Sigmoid colon (tissue), 7 donors: ENCODE results near the gene MMS19. TPM values are rescaled to one million over a fixed set of nuclear protein-coding genes. Genes with fewer than 3 reads are reported as not detected.
A peak's percentile ranks its signal among the peaks of the same experiment; 100 is the strongest.

ENCODE experiments used
- DNase-seq: peaks from one replicate; pipeline ENCODE4 v3.0.0-alpha.2; 2019
- H3K27ac ChIP-seq, 4 donors: fragments of 200-600 bp; sonication (generic); one replicate each; pipeline ENCODE4 v1.5.1; 2016 to 2019; ENCODE audit warnings: mild to moderate bottlenecking in 1 of 4
- H3K27me3 ChIP-seq, 3 donors: fragments of 200-600 bp; sonication (generic); one replicate each; pipeline ENCODE4 v1.5.1; 2019; ENCODE audit warnings: mild to moderate bottlenecking in 1 of 3
- H3K36me3 ChIP-seq, 4 donors: fragments of 200-600 bp; sonication (generic); one replicate each; pipeline ENCODE4 v1.5.1; 2016 to 2019
- H3K4me1 ChIP-seq, 4 donors: fragments of 200-600 bp; sonication (generic); one replicate each; pipeline ENCODE4 v1.5.1; 2017 to 2019
- H3K4me3 ChIP-seq, 4 donors: fragments of 200-600 bp; sonication (generic); one replicate each; pipeline ENCODE4 v1.5.1; 2017 to 2019; ENCODE audit warnings: mild to moderate bottlenecking in 2 of 4, moderate library complexity in 1 of 4
- H3K9me3 ChIP-seq, 4 donors: fragments of 200-600 bp in 3 of 4; sonication (generic) in 3 of 4; one replicate each; pipeline versions ENCODE4 v1.5.1 to v1.6.1; 2013 to 2019
- CTCF ChIP-seq, 4 experiments: fragments of 450-650 bp in 3 of 4; fragments of 200-600 bp in 1 of 4; IDR thresholded peaks; one replicate each; pipeline ENCODE4 v1.5.1; 2016 to 2019; ENCODE audit warnings: antibody characterized with exemption in 4 of 4, mild to moderate bottlenecking in 3 of 4, moderate library complexity in 2 of 4
- EP300 ChIP-seq, 4 donors: sonication (generic); formaldehyde crosslinking; IDR thresholded peaks; one replicate each; pipeline ENCODE4 v1.6.1; 2017; ENCODE audit warnings: antibody characterized with exemption in 4 of 4
- POLR2A ChIP-seq, 2 donors: fragments of 450-650 bp; IDR thresholded peaks; one replicate each; pipeline ENCODE4 v1.6.1; 2016; ENCODE audit warnings: antibody characterized with exemption in 2 of 2, mild to moderate bottlenecking in 2 of 2, moderate library complexity in 2 of 2
- POLR2AphosphoS5 ChIP-seq, 4 donors: sonication (generic); formaldehyde crosslinking; IDR thresholded peaks; one replicate each; pipeline ENCODE4 v1.6.1; 2017; ENCODE audit warnings: antibody characterized with exemption in 4 of 4
- WGBS, 2 donors: extraction: QIAGEN DNeasy Blood & Tissue Kit; methylation state at CpG; one replicate each; pipeline ENCODE4 v1.1.7; 2013; 5-methylcytosine and 5-hydroxymethylcytosine counted together
- intact Hi-C: fragments of 100-400 bp; cut with DNase I; formaldehyde crosslinking; loops from one replicate; pipeline ENCODE4 v1.15.1; 2023
- polyA plus RNA-seq, 3 donors: library from polyadenylated mRNA; stranded (reverse); fragments of 200-250 nt; gene quantifications; one replicate each; pipeline ENCODE4 v1.2.3, GENCODE V29; 2013
- total RNA-seq, 4 donors: library from RNA; depleted of rRNA; stranded (reverse); fragments of >200 nt; gene quantifications; one replicate each; pipeline ENCODE4 v1.1.0, GENCODE V29; 2016
- donor health status: healthy with polysubstance abuse.
- donor health status: Bipolar disorder and iron deficiency.
- donor health status: healthy.

MMS19 gene
- total and polyA plus RNA-seq, 7 donors: 29.4 to 79.8 (median 48.9) TPM

DNA sequence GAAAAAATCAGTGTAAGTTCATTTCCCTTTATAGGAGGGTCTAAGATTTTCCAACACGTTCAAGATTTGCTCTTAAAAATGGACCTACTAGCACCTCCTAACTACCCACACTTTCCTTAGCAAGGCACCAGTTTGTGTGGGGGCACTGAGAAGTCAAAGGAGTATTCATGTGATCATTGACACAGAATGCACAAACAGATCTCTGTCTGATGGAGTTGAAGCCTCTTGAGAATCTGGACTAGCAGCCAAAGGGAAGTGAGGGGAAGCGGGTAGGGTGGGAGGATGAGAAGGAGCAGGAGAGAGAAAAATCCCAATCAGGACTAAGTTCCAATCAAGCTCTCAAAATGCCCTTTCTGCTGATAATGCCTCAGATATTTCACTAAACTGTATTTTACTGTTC lies 4.1 kb downstream of the MMS19 start:
- H3K36me3 ChIP-seq: no peaks in the 10 kb centered on the region
- WGBS, 2 donors: 57 to 68% methylated on average over 2 of the region's 2 CpGs
- DNase-seq: no peak
- H3K27me3 ChIP-seq: no peaks in the 10 kb centered on the region
- no peaks in the 10 kb centered on the region for H3K9me3 ChIP-seq
- no peak for TF ChIP-seq CTCF (IDR thresholded peaks at IDR 0.05)
- no peak for TF ChIP-seq POLR2A (IDR thresholded peaks at IDR 0.05)
- no peak for TF ChIP-seq POLR2AphosphoS5 (IDR thresholded peaks at IDR 0.05)
- TF ChIP-seq EP300 (IDR thresholded peaks at IDR 0.05): no peak
- no peak overlapping the region for H3K4me3 ChIP-seq
- intact Hi-C loops: no loop called here
- H3K27ac ChIP-seq: peak overlapping the region in 2 of 4 donors; percentile 22 to 35
- peaks cover 0 to 68% (median 43%) of the 10 kb centered on the region in 4 donors for H3K4me1 ChIP-seq

- peak overlapping the region in 3 of 4 donors; percentile 14 to 64 (median 37) for H3K27ac ChIP-seq
- H3K36me3 ChIP-seq: peaks cover 0 to 5% (median 0%) of the 10 kb centered on the region in 4 donors
- no peaks in the 10 kb centered on the region for H3K9me3 ChIP-seq
- TF ChIP-seq CTCF (IDR thresholded peaks at IDR 0.05) (no peak), POLR2A (IDR thresholded peaks at IDR 0.05) (no peak), EP300 (IDR thresholded peaks at IDR 0.05) (no peak), POLR2AphosphoS5 (IDR thresholded peaks at IDR 0.05) (no peak)
- intact Hi-C loops: no loop called here
- DNase-seq: no peak
- no peak overlapping the region for H3K4me3 ChIP-seq
- WGBS, 2 donors: 85 to 86% methylated on average over 2 of the region's 2 CpGs
- peaks cover 0 to 60% (median 28%) of the 10 kb centered on the region in 4 donors for H3K4me1 ChIP-seq
- H3K27me3 ChIP-seq: no peaks in the 10 kb centered on the region
Measured at GRCh38 chr10:97490592-97490991, 7.6 kb downstream of the MMS19 start.

- Histone ChIP-seq H3K4me3 (no peak overlapping the region), H3K9me3 (no peaks in the 10 kb centered on the region), H3K27ac (no peak overlapping the region), H3K4me1 (peaks cover 0 to 26% (median 14%) of the 10 kb centered on the region in 4 donors), H3K36me3 (peaks cover 4 to 28% (median 15%) of the 10 kb centered on the region in 4 donors), H3K27me3 (no peaks in the 10 kb centered on the region)
- 89 to 93% methylated on average over 4 of the region's 4 CpGs for WGBS, 2 donors
- TF ChIP-seq EP300 (IDR thresholded peaks at IDR 0.05) (no peak), POLR2A (IDR thresholded peaks at IDR 0.05) (no peak), CTCF (IDR thresholded peaks at IDR 0.05) (no peak), POLR2AphosphoS5 (IDR thresholded peaks at IDR 0.05) (no peak)
- intact Hi-C loops: no loop called here
- DNase-seq: no peak
Measured at GRCh38 chr10:97485647-97486281, 12.5 kb downstream of the MMS19 start.

- intact Hi-C loops: no loop called here
- no peak for DNase-seq
- TF ChIP-seq CTCF (IDR thresholded peaks at IDR 0.05) (no peak), POLR2A (IDR thresholded peaks at IDR 0.05) (no peak), EP300 (IDR thresholded peaks at IDR 0.05) (no peak), POLR2AphosphoS5 (IDR thresholded peaks at IDR 0.05) (no peak)
- Histone ChIP-seq H3K9me3 (no peaks in the 10 kb centered on the region), H3K36me3 (peaks cover 4 to 47% (median 29%) of the 10 kb centered on the region in 4 donors), H3K4me1 (peaks cover 0 to 8% (median 4%) of the 10 kb centered on the region in 4 donors), H3K27ac (no peak overlapping the region), H3K27me3 (no peaks in the 10 kb centered on the region), H3K4me3 (no peak overlapping the region)
- WGBS, 2 donors: 96 to 97% methylated on average over 1 of the region's 1 CpG
Measured at GRCh38 chr10:97483921-97484320, 14.3 kb downstream of the MMS19 start.
